CD4-positive, alpha-beta T cell treated with Interleukin-15 for 4 hours (primary cell): ENCODE measurements around the gene PGM1.

ENCODE experiments used
- DNase-seq: peaks from one replicate; pipeline ENCODE4 v3.0.0-alpha.2; 2020; ENCODE audit warnings: low spot score

Gene PGM1

DNA sequence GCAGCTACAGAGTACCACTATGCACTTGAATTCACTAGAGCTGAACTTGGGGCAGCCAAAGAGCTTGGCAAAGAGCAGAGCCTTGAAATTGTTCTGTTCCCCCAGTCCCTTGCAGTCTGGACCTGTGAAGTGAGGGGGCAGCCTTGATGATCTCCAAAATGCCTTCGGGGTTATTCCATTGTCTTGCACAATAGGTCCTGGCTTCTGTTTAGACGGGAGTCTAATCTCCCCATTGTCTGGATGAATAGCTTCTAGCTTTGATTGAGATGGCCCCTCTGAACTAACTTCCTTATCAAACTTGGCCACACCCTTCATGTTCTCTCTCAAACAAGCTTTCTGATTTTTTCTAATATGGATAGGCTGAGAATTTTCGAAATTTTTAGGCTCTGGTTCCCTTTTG, 72.6 kb downstream of the PGM1 start:
- no peak for DNase-seq

GRCh38 chr1:63668298-63668697, 75.1 kb downstream of the PGM1 start:
- DNase-seq, result no peak

- DNase-seq, result no peak
Observed at GRCh38 chr1:63669151-63669961, 76.1 kb downstream of the PGM1 start.

DNA sequence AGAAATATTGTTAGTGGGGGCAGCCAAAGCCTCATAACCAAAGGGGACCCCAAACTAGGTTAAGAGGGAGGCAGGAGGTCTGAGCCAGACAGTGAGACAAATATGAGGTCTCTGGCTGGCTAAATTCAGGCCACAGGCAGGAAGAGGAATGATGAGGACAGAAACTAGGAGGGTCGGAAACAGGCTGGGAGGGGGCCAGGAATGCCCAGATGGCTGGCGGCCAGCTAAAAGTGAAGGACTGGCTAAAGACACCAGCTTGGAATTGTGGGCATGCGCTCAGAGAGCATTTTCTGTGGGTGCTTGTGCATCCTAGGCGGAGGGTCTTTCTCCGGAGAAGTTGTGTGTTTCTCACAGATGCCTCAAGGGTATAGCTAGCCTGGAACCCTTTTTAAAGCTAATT, 77.0 kb downstream of the PGM1 start:
- no peak for DNase-seq

GRCh38 chr1:63671514-63671913, 78.3 kb downstream of the PGM1 start:
- DNase-seq, result no peak

GRCh38 chr1:63674238-63674864, 81.1 kb downstream of the PGM1 start:
- no peak for DNase-seq

DNA sequence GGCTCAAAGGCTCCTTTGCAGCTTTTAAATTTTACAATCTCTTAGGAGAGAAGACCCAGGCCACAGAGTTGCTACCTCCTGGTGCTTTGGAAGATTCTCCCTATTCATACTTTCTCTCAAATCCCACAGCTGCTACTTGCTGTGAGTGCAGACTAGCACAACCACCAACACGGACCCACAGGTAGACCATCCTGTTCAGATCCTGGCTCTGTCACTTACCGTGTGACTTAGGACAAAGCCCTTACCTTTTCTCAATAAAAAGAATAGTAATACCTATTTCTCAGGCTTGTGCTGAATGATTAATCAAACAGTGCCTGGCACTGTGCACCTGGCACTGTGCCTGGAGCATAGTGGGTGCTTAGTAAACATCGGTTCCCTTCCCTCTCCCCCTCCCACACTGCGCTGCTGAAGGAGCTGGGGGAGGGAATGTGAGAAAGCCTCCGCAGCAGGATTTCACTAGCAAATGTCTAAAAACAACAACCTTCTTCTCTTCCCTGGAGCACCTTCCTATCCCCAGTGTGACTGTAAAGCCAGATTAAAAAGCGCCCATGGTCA, 81.7 kb downstream of the PGM1 start:
- DNase-seq, result no peak

DNA sequence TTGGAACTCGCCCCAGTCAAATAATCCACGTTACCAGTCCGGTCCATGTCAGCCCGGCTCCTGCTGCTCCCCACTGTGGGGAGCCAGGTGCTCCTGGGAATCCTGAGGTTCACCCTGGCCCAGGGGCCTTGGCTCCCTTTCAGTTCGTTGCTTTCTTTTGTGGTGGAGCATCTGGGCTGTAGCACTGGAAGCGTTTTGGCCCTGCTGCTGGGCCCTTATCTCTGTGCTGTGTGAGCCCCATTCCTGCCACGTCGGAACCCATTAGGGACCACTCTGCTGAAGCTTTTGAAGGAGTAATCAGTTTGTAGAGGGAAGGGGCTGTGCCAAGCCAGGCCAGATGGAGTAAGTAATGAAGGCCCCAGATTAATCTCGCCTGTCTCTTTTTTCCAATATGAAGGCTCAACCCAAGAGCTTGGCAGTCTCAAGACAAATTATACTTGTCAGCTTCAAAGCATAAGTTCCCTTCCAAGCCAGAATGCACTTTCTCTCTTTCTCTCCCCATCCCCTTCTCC, 82.3 kb downstream of the PGM1 start:
- no peak for DNase-seq

- DNase-seq, result no peak
Observed at GRCh38 chr1:63677497-63677896, 84.3 kb downstream of the PGM1 start.

GRCh38 chr1:63678200-63678599, 85.0 kb downstream of the PGM1 start:
- DNase-seq, result no peak

DNA sequence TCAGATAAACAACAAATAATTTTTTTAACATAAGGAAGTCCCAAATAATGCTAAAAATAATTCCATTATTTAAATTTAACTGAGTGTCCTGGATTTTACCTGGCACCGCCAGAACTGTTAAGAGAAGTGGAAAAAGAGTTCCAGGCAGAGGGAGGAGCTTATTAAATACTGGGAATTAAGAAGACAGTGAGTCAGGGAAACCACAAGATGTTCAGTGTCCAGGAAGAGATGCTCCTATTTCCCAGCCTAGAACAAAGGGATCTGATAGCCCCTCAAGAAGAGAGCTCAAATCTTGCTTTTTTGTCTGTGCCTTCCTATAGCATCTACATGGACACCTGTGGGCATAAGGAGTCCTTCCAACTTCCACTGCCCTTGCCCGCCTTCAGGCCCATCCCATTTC, 85.9 kb downstream of the PGM1 start:
- DNase-seq, result no peak

GRCh38 chr1:63679589-63679988, 86.4 kb downstream of the PGM1 start:
- no peak for DNase-seq

- no peak for DNase-seq
Observed at GRCh38 chr1:63682936-63683335, 89.7 kb downstream of the PGM1 start.

DNA sequence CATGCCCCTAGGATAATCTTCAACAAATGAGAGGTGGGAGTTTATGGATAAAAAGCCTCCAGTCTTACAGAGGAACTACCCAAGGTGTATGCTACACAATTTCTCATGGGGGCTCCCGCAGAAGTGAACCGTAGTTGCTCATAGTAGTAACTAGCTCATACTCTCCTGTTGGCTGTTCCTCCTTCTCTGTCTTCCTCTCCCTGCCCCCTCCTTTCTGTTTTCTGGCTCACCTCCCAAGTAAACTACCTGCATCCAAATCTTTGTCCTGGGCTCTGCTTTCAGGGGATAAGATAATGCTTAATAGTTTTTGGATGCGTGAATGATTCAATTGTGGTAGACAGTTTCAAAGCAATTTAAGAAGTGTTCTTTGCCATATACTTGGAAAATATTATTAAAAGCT, 90.5 kb downstream of the PGM1 start:
- DNase-seq, result no peak

GRCh38 chr1:63686696-63687095, 93.5 kb downstream of the PGM1 start:
- no peak for DNase-seq

DNA sequence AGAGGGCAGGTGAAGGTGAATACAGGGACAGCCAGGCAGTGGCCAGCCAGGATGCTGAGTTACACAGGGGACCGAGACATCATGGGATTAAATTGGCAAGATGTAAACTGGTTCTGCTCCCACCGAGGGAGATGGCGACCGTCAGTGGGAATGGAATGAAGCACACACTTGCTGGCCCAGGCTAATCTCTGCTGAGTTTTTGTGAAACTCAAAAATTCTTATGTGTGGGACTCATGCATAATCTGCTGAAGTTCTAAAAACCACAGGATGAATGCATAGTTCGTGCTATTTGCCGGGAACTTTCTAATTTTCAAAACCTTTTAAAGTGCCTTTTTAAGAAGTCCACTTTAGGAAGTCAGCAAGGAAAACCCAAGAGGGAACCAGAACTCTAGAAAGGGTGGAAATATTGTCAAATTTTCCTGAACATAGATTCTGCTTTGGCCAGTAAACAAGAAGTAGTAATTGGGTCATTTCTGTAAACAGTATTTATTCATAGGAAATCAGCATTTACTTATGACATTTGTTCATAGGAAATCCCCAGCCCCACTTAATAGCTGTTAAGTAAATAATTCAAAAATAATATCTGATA, 95.2 kb downstream of the PGM1 start:
- no peak for DNase-seq

DNA sequence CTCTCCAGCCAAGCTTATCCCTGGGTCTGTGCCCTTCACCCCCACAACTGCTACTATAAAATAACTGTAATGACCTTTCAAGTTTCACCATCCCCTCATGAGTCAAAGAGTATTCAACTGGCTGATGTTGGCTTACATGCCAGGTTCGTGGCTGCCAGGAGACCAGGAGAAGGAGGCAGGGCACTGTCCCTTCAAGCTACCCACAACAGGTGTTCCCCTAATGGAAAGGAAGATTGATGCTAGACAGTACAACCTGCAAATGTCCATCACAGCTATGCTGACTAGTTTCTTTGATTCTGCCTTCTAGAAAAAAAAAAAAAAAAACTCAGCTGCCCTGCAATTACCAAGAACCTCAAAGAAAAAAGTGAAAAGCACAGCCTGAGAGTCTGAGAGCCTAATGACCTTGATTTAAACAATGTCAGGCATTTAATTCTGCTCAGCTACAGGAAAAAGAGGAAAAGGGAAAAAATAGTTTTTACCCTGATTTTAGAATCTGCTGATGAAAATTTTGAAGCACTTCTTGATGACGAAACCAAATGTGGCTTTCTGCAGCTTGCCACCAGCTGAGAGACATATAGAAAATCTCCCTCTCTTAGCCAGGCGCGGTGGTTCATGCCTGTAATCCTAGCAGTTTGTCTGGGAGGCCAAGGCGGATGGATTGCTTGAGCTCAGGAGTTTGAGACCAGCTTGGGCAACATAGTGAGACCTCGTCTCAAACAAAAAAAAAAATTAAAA, 97.9 kb downstream of the PGM1 start:
- DNase-seq, result no peak

- peak; percentile 10 for DNase-seq
Observed at GRCh38 chr1:63691701-63692425, 98.7 kb downstream of the PGM1 start.

GRCh38 chr1:63693944-63694571, 100.8 kb downstream of the PGM1 start:
- DNase-seq, result no peak

DNA sequence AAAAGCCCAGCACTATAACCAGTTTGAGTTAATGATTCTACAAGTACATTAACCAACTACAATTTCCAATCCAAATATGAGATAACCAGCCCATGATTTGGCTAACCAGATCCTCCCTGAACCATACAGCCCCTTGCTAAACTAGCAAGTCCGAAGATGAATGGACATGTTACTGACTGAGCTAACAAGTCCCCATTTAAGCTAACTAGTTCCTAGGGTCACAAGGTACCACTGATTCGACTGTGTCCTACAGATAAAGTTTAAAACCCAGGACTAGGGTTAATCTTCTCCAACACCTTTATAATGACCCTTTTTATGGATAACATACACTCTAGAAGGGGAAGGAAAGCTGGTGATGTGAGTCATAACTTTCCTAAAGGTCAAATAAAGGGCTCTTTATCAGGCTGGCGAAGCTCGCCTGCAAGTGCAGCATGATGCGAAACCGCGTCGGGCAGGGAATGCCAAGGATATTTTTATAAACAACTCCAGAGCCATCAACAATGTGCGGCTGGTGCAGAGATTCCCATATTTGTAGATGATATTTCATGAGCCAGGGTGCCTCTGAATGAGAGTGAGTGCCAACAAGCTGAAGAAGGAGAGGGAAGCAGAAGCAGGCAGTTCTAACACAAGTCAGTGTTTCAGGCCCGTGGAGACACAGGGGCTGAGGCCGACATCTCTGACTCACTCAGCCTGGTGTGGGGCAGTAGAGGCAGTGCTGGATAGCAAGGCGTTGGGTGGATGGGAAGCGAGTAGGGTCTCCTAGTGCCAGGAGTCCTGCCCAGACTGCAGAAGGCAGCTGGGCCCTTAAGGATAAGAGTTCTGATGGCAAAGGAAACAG, 105.0 kb downstream of the PGM1 start:
- DNase-seq, result no peak
